IPS-20b (cell line): ENCODE data around the gene OR10A7.
"Not testable (repeated sequence)": the region's sequence is repeated elsewhere in the genome, so short reads cannot be mapped to it uniquely, and the experiment has no call there.

ENCODE experiments used
- H3K27ac ChIP-seq: one replicate; pipeline ENCODE4 v1.5.1; 2013; ENCODE audit warnings: low read length
- H3K27me3 ChIP-seq: 2 replicates; pipeline ENCODE4 v1.6.1; 2013; ENCODE audit warnings: mild to moderate bottlenecking, low read length, inconsistent platforms; ENCODE audit not compliant: insufficient read depth
- H3K36me3 ChIP-seq: 2 replicates; pipeline ENCODE4 v1.6.1; 2013; ENCODE audit warnings: low read depth, mild to moderate bottlenecking, inconsistent platforms, low read length, moderate library complexity; ENCODE audit not compliant: insufficient read depth
- H3K4me1 ChIP-seq: 2 replicates; pipeline ENCODE4 v1.6.1; 2013; ENCODE audit warnings: mild to moderate bottlenecking, control low read depth, inconsistent platforms, low read length, moderate library complexity; ENCODE audit not compliant: insufficient read depth
- H3K4me3 ChIP-seq: 2 replicates; pipeline ENCODE4 v1.5.1; 2013; ENCODE audit warnings: mild to moderate bottlenecking, low read length, inconsistent platforms
- H3K9ac ChIP-seq: 2 replicates; pipeline ENCODE4 v1.6.1; 2013; ENCODE audit warnings: low read depth, mild to moderate bottlenecking, inconsistent platforms, low read length, moderate library complexity
- H3K9me3 ChIP-seq: 2 replicates; pipeline ENCODE4 v1.6.1; 2013; ENCODE audit warnings: mild to moderate bottlenecking, low read depth, low read length, inconsistent platforms; ENCODE audit not compliant: insufficient read depth

Gene OR10A7

GRCh38 chr12:55220725-55221124 is at the start of gene OR10A7:
Gene OR10A7, plus strand, starts transcription at chr12:55221025. Its CDS starts 0 bp downstream, at chr12:55221025.
- H3K36me3 ChIP-seq = no peaks in the 10 kb centered on the region
- H3K9ac ChIP-seq = no peak within 1 kb of the TSS
- H3K9me3 ChIP-seq = no peaks in the 10 kb centered on the region
- H3K27me3 ChIP-seq = no peaks in the 10 kb centered on the region
- H3K27ac ChIP-seq = no peak within 1 kb of the TSS
- H3K4me1 ChIP-seq = no peaks in the 10 kb centered on the region
- H3K4me3 ChIP-seq = no peak within 1 kb of the TSS

GRCh38 chr12:55171445-55171844 is 49.4 kb upstream of the OR10A7 start:
- no peak overlapping the region for H3K4me3 ChIP-seq

GRCh38 chr12:55171846-55172245 is 49.0 kb upstream of the OR10A7 start:
- H3K9ac ChIP-seq, H3K36me3 ChIP-seq, H3K27ac ChIP-seq, H3K4me1 ChIP-seq, H3K27me3 ChIP-seq, H3K9me3 ChIP-seq, H3K4me3 ChIP-seq: not testable (repeated sequence)

More at GRCh38 chr12:55171445-55171844, 49.4 kb upstream of the OR10A7 start:
- H3K27me3 ChIP-seq = no peaks in the 10 kb centered on the region
- H3K4me1 ChIP-seq = no peaks in the 10 kb centered on the region
- H3K36me3 ChIP-seq = no peaks in the 10 kb centered on the region
- no peaks in the 10 kb centered on the region for H3K9me3 ChIP-seq
- no peak overlapping the region for H3K9ac ChIP-seq
- no peak overlapping the region for H3K27ac ChIP-seq

GRCh38 chr12:55172686-55173085 is 48.1 kb upstream of the OR10A7 start:
- Histone ChIP-seq H3K4me3 (no peak overlapping the region), H3K36me3 (no peaks in the 10 kb centered on the region), H3K9ac (no peak overlapping the region), H3K27me3 (no peaks in the 10 kb centered on the region), H3K4me1 (no peaks in the 10 kb centered on the region), H3K9me3 (no peaks in the 10 kb centered on the region), H3K27ac (no peak overlapping the region)

- no peaks in the 10 kb centered on the region for H3K27me3 ChIP-seq
- H3K4me1 ChIP-seq = no peaks in the 10 kb centered on the region
- H3K4me3 ChIP-seq = no peak overlapping the region
- no peak overlapping the region for H3K9ac ChIP-seq
- H3K9me3 ChIP-seq = no peaks in the 10 kb centered on the region
- no peak overlapping the region for H3K27ac ChIP-seq
- H3K36me3 ChIP-seq = no peaks in the 10 kb centered on the region
Measured at GRCh38 chr12:55173456-55173855, 47.4 kb upstream of the OR10A7 start.

GRCh38 chr12:55188573-55188972 is 32.3 kb upstream of the OR10A7 start:
- Histone ChIP-seq H3K36me3 (no peaks in the 10 kb centered on the region), H3K27me3 (no peaks in the 10 kb centered on the region), H3K9ac (no peak overlapping the region), H3K27ac (no peak overlapping the region), H3K4me3 (no peak overlapping the region), H3K4me1 (no peaks in the 10 kb centered on the region), H3K9me3 (no peaks in the 10 kb centered on the region)

GRCh38 chr12:55188974-55189556 is 31.8 kb upstream of the OR10A7 start:
- Histone ChIP-seq H3K9ac (no peak overlapping the region), H3K36me3 (no peaks in the 10 kb centered on the region), H3K27ac (no peak overlapping the region), H3K4me1 (no peaks in the 10 kb centered on the region), H3K27me3 (no peaks in the 10 kb centered on the region), H3K4me3 (no peak overlapping the region), H3K9me3 (no peaks in the 10 kb centered on the region)

GRCh38 chr12:55194382-55194781 is 26.4 kb upstream of the OR10A7 start:
- Histone ChIP-seq H3K27ac (no peak overlapping the region), H3K9me3 (no peaks in the 10 kb centered on the region), H3K4me3 (no peak overlapping the region), H3K4me1 (no peaks in the 10 kb centered on the region), H3K27me3 (no peaks in the 10 kb centered on the region), H3K36me3 (no peaks in the 10 kb centered on the region), H3K9ac (no peak overlapping the region)

- Histone ChIP-seq H3K4me1 (no peaks in the 10 kb centered on the region), H3K27ac (no peak overlapping the region), H3K9ac (no peak overlapping the region), H3K9me3 (no peaks in the 10 kb centered on the region), H3K27me3 (no peaks in the 10 kb centered on the region), H3K36me3 (no peaks in the 10 kb centered on the region), H3K4me3 (no peak overlapping the region)
Measured at GRCh38 chr12:55226523-55226922, 5.7 kb downstream of the OR10A7 start.

- no peak overlapping the region for H3K27ac ChIP-seq
- no peaks in the 10 kb centered on the region for H3K9me3 ChIP-seq
- H3K36me3 ChIP-seq = no peaks in the 10 kb centered on the region
- no peaks in the 10 kb centered on the region for H3K4me1 ChIP-seq
- no peak overlapping the region for H3K9ac ChIP-seq
- no peaks in the 10 kb centered on the region for H3K27me3 ChIP-seq
- no peak overlapping the region for H3K4me3 ChIP-seq
Measured at GRCh38 chr12:55227643-55228042, 6.8 kb downstream of the OR10A7 start.

- H3K9ac ChIP-seq = no peak within 1 kb of the TSS
- H3K27ac ChIP-seq = no peak within 1 kb of the TSS
- no peaks in the 10 kb centered on the region for H3K4me1 ChIP-seq
- no peaks in the 10 kb centered on the region for H3K27me3 ChIP-seq
- no peaks in the 10 kb centered on the region for H3K36me3 ChIP-seq
- no peaks in the 10 kb centered on the region for H3K9me3 ChIP-seq
- H3K4me3 ChIP-seq = no peak within 1 kb of the TSS
Measured at GRCh38 chr12:55244309-55244708, 23.5 kb downstream of the OR10A7 start, which contains the start of gene OR6C74. Gene OR6C74, plus strand, starts transcription at chr12:55244609. Its CDS starts 2,679 bp downstream, at chr12:55247288.

- no peak overlapping the region for H3K9ac ChIP-seq
- no peak overlapping the region for H3K27ac ChIP-seq
- no peaks in the 10 kb centered on the region for H3K27me3 ChIP-seq
- no peaks in the 10 kb centered on the region for H3K9me3 ChIP-seq
- no peaks in the 10 kb centered on the region for H3K36me3 ChIP-seq
- H3K4me1 ChIP-seq = no peaks in the 10 kb centered on the region
- H3K4me3 ChIP-seq = no peak overlapping the region
Measured at GRCh38 chr12:55246159-55246558, 25.3 kb downstream of the OR10A7 start.
